AG10803 (cell line): ENCODE results near the gene YAE1.
A peak's percentile ranks its signal among the peaks of the same experiment; 100 is the strongest.

Experiments
- DNase-seq: peaks from one replicate; pipeline ENCODE4 v3.0.0; 2010; ENCODE audit warnings: low read depth
- H3K4me3 ChIP-seq: 2 replicates; pipeline ENCODE4 v1.5.1; 2011; ENCODE audit warnings: mild to moderate bottlenecking, low read length, control low read depth
- CTCF ChIP-seq: conservative IDR thresholded peaks from 2 replicates; pipeline ENCODE4 v1.5.1; 2011; ENCODE audit warnings: mild to moderate bottlenecking, low read length, control low read depth, inconsistent platforms

The YAE1 gene

GRCh38 chr7:39587393-39587792 is 21.2 kb downstream of the YAE1 start:
- H3K4me3 ChIP-seq: no peak overlapping the region
- TF ChIP-seq CTCF: no peak
- DNase-seq: peak; percentile 40

GRCh38 chr7:39588416-39588815 is 22.2 kb downstream of the YAE1 start:
- no peak for TF ChIP-seq CTCF
- no peak overlapping the region for H3K4me3 ChIP-seq
- DNase-seq: no peak

DNA sequence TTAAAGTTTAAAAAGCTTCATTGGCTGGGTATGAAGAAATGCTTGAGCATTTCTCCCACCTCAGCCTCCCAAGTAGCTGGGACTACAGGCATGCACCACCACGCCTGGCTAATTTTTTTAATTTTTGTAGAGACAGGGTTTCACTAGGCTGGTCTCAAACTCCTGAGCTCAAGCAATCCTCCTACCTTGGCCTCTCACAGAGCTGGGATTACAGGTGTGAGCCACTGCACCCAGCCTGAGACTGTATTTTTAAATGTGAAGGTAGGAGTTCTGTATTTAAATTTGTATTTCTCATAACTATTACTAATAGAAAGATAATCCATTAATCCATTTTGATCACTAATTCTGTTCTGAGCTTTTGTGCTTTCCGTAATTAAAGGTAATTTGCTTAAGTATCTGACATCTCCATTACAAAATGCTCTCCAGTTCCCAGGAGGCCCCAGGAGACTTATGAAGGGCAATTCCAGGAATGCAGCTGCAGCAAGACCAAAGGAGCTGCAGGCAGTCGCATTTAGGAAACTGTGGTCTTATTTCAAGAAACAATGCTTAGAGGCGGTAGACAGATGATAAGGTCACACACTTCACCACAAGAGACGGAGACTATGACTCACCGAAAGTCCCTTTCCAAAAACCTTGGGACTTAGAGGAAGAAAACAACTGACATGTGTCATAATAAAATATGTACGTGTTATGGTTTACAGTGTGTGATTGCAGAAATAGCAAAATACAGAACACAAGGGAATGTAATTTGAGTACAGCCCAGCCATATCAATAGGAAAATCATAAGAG is 23.3 kb downstream of the YAE1 start:
- H3K4me3 ChIP-seq: no peak overlapping the region
- peak; percentile 88 for DNase-seq
- TF ChIP-seq CTCF: no peak

- peak; percentile 69 for DNase-seq
- no peak for TF ChIP-seq CTCF
- no peak overlapping the region for H3K4me3 ChIP-seq
Observed at GRCh38 chr7:39592586-39592985, 26.4 kb downstream of the YAE1 start.

GRCh38 chr7:39594988-39595620 is 28.9 kb downstream of the YAE1 start:
- no peak for TF ChIP-seq CTCF
- H3K4me3 ChIP-seq: no peak overlapping the region
- no peak for DNase-seq

DNA sequence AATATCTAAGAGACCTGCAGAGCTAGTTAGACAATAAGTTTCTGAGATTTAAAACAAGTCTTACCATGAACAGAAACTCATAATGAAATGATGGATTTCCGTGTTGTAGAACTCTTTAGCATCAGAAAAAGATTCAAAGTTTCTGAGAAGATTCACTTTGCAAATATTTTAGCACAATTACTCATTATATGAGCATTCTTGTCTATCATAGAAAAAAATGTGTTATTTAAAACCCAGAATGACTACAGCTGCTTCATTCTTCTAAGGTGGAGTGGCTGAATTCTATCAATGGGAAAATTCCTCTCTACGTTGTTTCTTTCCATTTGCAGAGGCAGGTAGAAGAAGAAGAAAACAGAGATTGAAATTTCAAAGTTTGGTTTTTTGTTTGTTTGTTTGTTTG is 36.1 kb downstream of the YAE1 start:
- no peak for TF ChIP-seq CTCF
- H3K4me3 ChIP-seq: no peak overlapping the region
- no peak for DNase-seq

DNA sequence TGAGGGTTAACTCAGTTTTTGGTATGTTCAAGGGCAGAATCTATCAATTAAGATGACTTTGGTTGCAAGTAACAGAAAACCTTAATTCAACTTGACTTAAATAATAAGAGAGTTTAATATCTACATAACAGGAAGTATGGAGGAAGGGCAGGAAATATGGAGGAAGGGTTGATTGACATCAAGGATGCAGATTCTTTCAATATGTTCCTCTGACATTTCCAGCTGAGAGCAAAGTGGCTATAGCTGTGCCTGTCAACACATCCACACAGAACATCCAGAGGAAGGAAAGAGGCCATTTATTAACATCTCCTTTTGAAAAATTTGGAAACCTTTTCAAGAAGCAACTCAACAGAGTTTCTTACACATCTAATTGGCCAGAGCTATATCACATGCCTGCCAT is 37.7 kb downstream of the YAE1 start:
- no peak for TF ChIP-seq CTCF
- DNase-seq: no peak
- H3K4me3 ChIP-seq: no peak overlapping the region
